PC-3 (cell line): ENCODE measurements around the gene PCTP.

Experiments used
- EZH2 ChIP-seq: fragments of 300-600 bp; sonication (generic); IDR thresholded peaks from one replicate; pipeline ENCODE4 v1.6.1; 2017; ENCODE audit warnings: antibody characterized with exemption, mild to moderate bottlenecking, low read length; ENCODE audit not compliant: unreplicated experiment
- EZH2phosphoT487 ChIP-seq: fragments of 300-600 bp; sonication (generic); IDR thresholded peaks from 2 replicates; pipeline ENCODE4 v1.6.1; 2018; ENCODE audit warnings: mild to moderate bottlenecking, antibody characterized with exemption, low read length, borderline replicate concordance
- TF ChIP-seq, protein P1 (sequence below): fragments of 300-600 bp; sonication (generic); conservative IDR thresholded peaks from 2 replicates; pipeline ENCODE4 v1.5.1; 2017; ENCODE audit warnings: antibody characterized with exemption, low read depth, mild to moderate bottlenecking, low read length

DNA sequence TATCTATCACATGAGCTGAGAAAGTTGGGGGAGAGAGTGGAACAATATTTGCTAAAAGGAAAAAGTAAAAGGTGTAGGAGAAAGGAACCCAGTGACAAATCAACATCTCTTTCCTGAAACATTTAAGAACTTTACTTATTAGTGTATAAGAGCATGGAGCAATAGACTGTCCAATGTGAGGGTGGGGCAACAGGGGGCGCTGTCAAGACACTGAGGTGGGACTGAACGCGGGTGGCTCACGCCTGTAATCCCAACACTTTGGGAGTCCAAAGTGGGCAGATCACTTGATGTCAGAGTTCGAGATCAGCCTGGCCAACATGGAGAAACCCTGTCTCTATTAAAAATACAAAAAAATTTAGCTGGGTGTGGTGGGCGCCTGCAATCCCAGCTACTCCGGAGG, 21.2 kb downstream of the PCTP start:
- TF ChIP-seq EZH2 = no peak
- TF ChIP-seq, protein P1, sequence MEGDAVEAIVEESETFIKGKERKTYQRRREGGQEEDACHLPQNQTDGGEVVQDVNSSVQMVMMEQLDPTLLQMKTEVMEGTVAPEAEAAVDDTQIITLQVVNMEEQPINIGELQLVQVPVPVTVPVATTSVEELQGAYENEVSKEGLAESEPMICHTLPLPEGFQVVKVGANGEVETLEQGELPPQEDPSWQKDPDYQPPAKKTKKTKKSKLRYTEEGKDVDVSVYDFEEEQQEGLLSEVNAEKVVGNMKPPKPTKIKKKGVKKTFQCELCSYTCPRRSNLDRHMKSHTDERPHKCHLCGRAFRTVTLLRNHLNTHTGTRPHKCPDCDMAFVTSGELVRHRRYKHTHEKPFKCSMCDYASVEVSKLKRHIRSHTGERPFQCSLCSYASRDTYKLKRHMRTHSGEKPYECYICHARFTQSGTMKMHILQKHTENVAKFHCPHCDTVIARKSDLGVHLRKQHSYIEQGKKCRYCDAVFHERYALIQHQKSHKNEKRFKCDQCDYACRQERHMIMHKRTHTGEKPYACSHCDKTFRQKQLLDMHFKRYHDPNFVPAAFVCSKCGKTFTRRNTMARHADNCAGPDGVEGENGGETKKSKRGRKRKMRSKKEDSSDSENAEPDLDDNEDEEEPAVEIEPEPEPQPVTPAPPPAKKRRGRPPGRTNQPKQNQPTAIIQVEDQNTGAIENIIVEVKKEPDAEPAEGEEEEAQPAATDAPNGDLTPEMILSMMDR = peak; percentile 33; the same call in 1 of the 2 replicates
- TF ChIP-seq EZH2phosphoT487 = no peak
